HG02798 (cell line): ENCODE data around the gene LRRC8B.
"Not testable (repeated sequence)": the region's sequence is repeated elsewhere in the genome, so short reads cannot be mapped to it uniquely, and the experiment has no call there.

Source experiments
- ATAC-seq: cut with Tn5 transposase; IDR thresholded peaks from one replicate; pipeline ENCODE4 v1.9.1; 2021; ENCODE audit warnings: mild to moderate bottlenecking; ENCODE audit not compliant: unreplicated experiment, poor library complexity

The LRRC8B gene

GRCh38 chr1:89629600-89629999 is 105.0 kb downstream of the LRRC8B start:
- not testable (repeated sequence) for ATAC-seq

- ATAC-seq = no peak
Measured at GRCh38 chr1:89630048-89630447, 105.4 kb downstream of the LRRC8B start.

- no peak for ATAC-seq
Measured at GRCh38 chr1:89631816-89632656, 107.4 kb downstream of the LRRC8B start.

DNA sequence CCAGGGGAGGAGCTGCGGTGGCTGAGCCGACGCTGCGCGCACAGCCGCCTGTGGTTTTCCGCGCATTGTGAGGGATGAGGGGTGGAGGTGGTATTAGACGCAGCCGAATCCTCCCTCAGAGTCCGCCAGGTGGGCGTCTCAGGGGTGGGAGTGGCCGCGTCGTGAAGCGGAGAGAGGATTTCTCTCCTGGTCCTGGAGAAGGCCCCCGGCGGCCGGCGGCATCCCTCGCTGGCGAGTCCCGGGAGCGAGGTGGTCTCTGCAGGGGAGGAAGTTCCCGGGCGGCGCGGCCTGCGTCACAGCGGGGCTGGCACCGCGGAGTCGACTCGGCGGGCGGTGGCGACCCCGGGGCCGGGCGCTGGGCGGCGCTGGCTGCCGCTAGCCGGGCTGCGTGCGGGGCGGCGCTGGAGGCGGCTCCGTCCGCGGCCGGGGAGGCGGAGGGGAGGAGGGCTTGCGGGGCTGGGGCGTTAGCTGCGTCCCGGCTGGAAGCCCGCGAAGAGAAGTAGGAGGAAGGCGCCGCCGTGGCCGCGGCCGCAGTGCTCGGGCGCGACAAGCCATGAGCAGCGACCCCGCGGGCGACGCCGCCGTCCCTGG is 108.1 kb downstream of the LRRC8B start, which contains the start of gene LRRC8C:
TSS of gene LRRC8C (plus strand) at position 464 of the 591 bp plus-strand sequence. CDS start 53,354 bp downstream, outside the sequence.
- peak; percentile 88 for ATAC-seq

- peak; percentile 39 for ATAC-seq
Measured at GRCh38 chr1:89633248-89633799, 108.7 kb downstream of the LRRC8B start.

- ATAC-seq = no peak
Measured at GRCh38 chr1:89633800-89634625, 109.4 kb downstream of the LRRC8B start.

- no peak for ATAC-seq
Measured at GRCh38 chr1:89635825-89636815, 111.5 kb downstream of the LRRC8B start.

DNA sequence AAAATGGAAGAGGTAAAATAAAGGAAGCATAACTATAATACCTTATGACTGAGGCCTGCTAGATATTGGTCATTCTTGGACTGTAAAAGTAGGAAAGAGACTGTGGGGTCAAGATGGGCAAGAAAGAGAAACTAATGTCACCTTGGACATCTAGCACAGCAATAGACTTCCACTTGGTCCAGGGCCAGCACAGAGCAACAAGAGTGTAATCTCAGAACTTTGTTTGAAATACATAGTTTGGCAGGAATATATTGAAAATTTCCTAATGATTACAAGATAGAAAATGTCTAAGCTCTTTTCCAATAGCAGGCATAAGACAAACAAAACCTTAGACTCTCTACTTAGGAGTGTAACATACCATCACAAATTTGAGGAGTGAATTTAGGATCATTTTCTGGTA is 112.9 kb downstream of the LRRC8B start:
- no peak for ATAC-seq

DNA sequence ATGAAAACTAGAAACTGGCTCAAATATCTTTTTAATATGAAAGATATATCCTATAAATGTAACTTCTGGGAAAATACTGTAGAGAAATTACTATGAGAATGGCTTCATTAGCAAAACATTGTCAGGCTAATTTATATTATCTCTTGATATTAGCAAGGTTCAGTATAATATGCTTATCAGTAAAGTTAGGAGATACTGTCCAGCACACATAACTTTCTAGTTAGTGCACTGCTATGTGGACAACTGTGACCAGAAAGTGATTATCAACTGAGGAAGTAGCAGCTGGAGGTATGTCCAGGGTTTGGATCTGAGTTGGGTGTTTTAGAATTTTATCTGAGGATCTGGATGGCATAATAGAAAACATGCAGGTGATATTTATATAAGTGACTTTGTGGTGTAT is 115.8 kb downstream of the LRRC8B start:
- no peak for ATAC-seq

DNA sequence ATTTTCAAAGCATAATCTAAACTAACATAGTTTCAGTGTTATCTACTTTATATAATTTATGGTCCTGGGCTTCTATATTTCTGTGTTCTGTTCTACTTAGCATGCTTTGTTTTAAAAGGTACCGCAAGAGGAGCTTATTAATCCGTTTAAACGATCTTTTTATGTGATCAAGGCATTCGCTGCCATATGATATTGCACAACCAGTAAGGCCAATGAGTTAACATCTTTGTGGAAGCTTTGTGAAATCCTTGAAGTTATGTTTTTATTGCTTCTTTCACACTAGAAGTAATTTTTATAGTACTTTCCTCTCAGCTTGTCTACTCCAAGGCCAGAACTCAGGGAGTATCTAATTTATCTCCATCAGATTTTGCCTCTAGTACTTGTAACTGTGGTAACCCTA is 117.2 kb downstream of the LRRC8B start:
- ATAC-seq = no peak

DNA sequence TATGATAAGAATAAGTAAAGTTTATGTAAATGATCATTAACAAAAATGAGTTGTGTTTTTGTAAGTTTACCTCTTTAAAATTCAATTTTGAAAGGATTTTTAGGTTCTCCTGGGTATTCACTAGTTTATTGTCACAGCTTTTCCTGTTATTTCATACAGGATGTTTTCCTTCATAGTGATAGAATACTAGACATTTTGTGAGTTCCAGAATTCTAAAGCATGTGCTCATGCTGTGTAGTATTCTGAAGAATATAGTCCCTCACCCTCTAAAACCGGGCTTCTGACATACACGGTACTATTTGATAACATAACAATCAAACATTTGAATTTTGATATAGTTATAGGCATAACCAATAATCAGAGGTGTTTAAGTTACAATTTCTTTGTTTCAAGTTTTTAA is 118.9 kb downstream of the LRRC8B start:
- no peak for ATAC-seq

- ATAC-seq = no peak
Measured at GRCh38 chr1:89644119-89644814, 119.6 kb downstream of the LRRC8B start.

- ATAC-seq = no peak
Measured at GRCh38 chr1:89646259-89646658, 121.6 kb downstream of the LRRC8B start.
